K562 (cell line): ENCODE data around the gene TSPAN13. TPM values are rescaled to one million over a fixed set of nuclear protein-coding genes. Genes with fewer than 3 reads are reported as not detected.
A peak's percentile ranks its signal among the peaks of the same experiment; 100 is the strongest.

Source experiments
- BCL6 ChIP-seq: fragments of 250-450 bp; sonication (Bioruptor Pico); IDR thresholded peaks from 2 replicates; pipeline ENCODE4 v1.4.0; 2020
- CREB3 ChIP-seq: fragments of 450-650 bp; conservative IDR thresholded peaks from 2 replicates; pipeline ENCODE4 v1.6.1; 2016; ENCODE audit warnings: missing genetic modification characterization, low read depth, mild to moderate bottlenecking, missing compliant biosample characterization, moderate library complexity
- ELF4 ChIP-seq: fragments of 450-650 bp; formaldehyde crosslinking; IDR thresholded peaks from 2 replicates; pipeline ENCODE4 v1.4.0; 2022; ENCODE audit warnings: missing genetic modification characterization
- ETS1 ChIP-seq: conservative IDR thresholded peaks from 2 replicates; pipeline ENCODE4 v1.6.1; 2011; ENCODE audit warnings: low read depth, mild to moderate bottlenecking, low read length; ENCODE audit not compliant: control insufficient read depth
- FOXO4 ChIP-seq: fragments of 450-650 bp; formaldehyde crosslinking; IDR thresholded peaks from 2 replicates; pipeline ENCODE4 v1.4.0; 2020; ENCODE audit warnings: mild to moderate bottlenecking, moderate library complexity
- GMEB1 ChIP-seq: fragments of 250-450 bp; sonication (Bioruptor Pico); IDR thresholded peaks from 2 replicates; pipeline ENCODE4 v1.4.0; 2020; ENCODE audit warnings: mild to moderate bottlenecking
- JUN ChIP-seq, 2 experiments: sonication (generic) in 1 of 2; formaldehyde crosslinking in 1 of 2; IDR thresholded peaks; 2 replicates each; pipeline versions ENCODE4 v1.6.1 to v1.8.0; 2012 to 2022; ENCODE audit warnings: borderline replicate concordance in 2 of 2, mild to moderate bottlenecking in 2 of 2, improper control_type of control experiment in 1 of 2, low read depth in 1 of 2, low read length in 1 of 2, missing genetic modification reagents in 1 of 2
- MTA1 ChIP-seq: fragments of 450-650 bp; IDR thresholded peaks from 2 replicates; pipeline ENCODE4 v1.6.1; 2017; ENCODE audit warnings: borderline replicate concordance
- MYBL2 ChIP-seq, 2 experiments: fragments of 450-650 bp in 1 of 2; sonication (generic) in 1 of 2; formaldehyde crosslinking in 1 of 2; IDR thresholded peaks; 2 replicates each; pipeline versions ENCODE4 v1.6.1 to v1.8.1; 2017 to 2022; ENCODE audit warnings: borderline replicate concordance in 1 of 2, inconsistent platforms in 1 of 2, low read depth in 1 of 2, mild to moderate bottlenecking in 1 of 2, missing genetic modification reagents in 1 of 2, moderate library complexity in 1 of 2
- NCOA4 ChIP-seq: fragments of 450-650 bp; IDR thresholded peaks from 2 replicates; pipeline ENCODE4 v1.6.1; 2018; ENCODE audit warnings: mild to moderate bottlenecking; ENCODE audit not compliant: partially characterized antibody
- NCOA6 ChIP-seq: fragments of 450-650 bp; IDR thresholded peaks from 2 replicates; pipeline ENCODE4 v1.6.1; 2017; ENCODE audit warnings: mild to moderate bottlenecking
- PCBP2 ChIP-seq: fragments of 200-400 bp; formaldehyde crosslinking; IDR thresholded peaks from 2 replicates; pipeline ENCODE4 v1.6.1; 2018; ENCODE audit warnings: low read length, low read depth, mild to moderate bottlenecking, moderate library complexity; ENCODE audit not compliant: poor library complexity, severe bottlenecking
- PTTG1 ChIP-seq: fragments of 450-650 bp; IDR thresholded peaks from 2 replicates; pipeline ENCODE4 v1.6.1; 2016; ENCODE audit warnings: low read depth, mild to moderate bottlenecking, missing genetic modification characterization, missing compliant biosample characterization
- SMARCC2 ChIP-seq: fragments of 450-650 bp; IDR thresholded peaks from 2 replicates; pipeline ENCODE4 v1.6.1; 2017; ENCODE audit warnings: antibody characterized with exemption, moderate library complexity, mild to moderate bottlenecking, low read depth
- VEZF1 ChIP-seq: fragments of 200-800 bp; sonication (Bioruptor generic); IDR thresholded peaks from 2 replicates; pipeline ENCODE4 v1.6.1; 2017; ENCODE audit warnings: missing genetic modification characterization, missing compliant biosample characterization
- YBX1 ChIP-seq: fragments of 450-650 bp; IDR thresholded peaks from 2 replicates; pipeline ENCODE4 v1.7.1; 2016; ENCODE audit warnings: mild to moderate bottlenecking
- ZC3H8 ChIP-seq: fragments of 450-650 bp; IDR thresholded peaks from 2 replicates; pipeline ENCODE4 v1.6.1; 2017
- ZNF212 ChIP-seq: fragments of 450-650 bp; formaldehyde crosslinking; IDR thresholded peaks from 2 replicates; pipeline ENCODE4 v1.4.0; 2020; ENCODE audit warnings: mild to moderate bottlenecking
- ZNF507 ChIP-seq: conservative IDR thresholded peaks from 2 replicates; pipeline ENCODE4 v1.6.1; 2017; ENCODE audit warnings: missing genetic modification characterization, missing compliant biosample characterization
- ZNF551 ChIP-seq: fragments of 250-450 bp; sonication (Bioruptor Pico); IDR thresholded peaks from 2 replicates; pipeline ENCODE4 v1.5.0; 2021; ENCODE audit warnings: mild to moderate bottlenecking, moderate library complexity
- polyA plus RNA-seq, 8 experiments: library from polyadenylated mRNA; depleted of rRNA in 4 of 8; stranded (reverse) in 5 of 8; unstranded in 3 of 8; fragments of >200 nt; fragmentation: Nextera tagmentation in 2 of 8; fragmentation: Illumina TruSeq in 1 of 8; extraction: Ambion mirVana in 2 of 8; extraction: Trizol in 1 of 8; gene quantifications; 2 replicates each; pipeline versions ENCODE4 v1.2.1 to v1.2.3, GENCODE V29; 2011 to 2014; ENCODE audit warnings: inconsistent platforms in 1 of 8, missing spikeins in 1 of 8
- total RNA-seq, 7 experiments: library from RNA; depleted of rRNA in 6 of 7; stranded (reverse); fragments of >200 nt in 6 of 7; fragmentation: Illumina TruSeq in 2 of 7; extraction: Trizol in 2 of 7; gene quantifications; 2 replicates each; pipeline versions ENCODE4 v1.2.1 to v1.2.3, GENCODE V29; 2011 to 2021; ENCODE audit warnings: low replicate concordance in 1 of 7

The TSPAN13 gene
- total and polyA plus RNA-seq, 9 of the 15 experiments (the other 6 are each of a cell fraction or from before 2014, with no cell fraction given), result 7.8 to 46.3 (median 20.0) TPM

- TF ChIP-seq JUN (IDR thresholded peaks at IDR 0.05; ENCODE audit: borderline replicate concordance, low read depth, low read length) (no peak), JUN (CRISPR knock-in tag; IDR thresholded peaks at IDR 0.05; ENCODE audit: borderline replicate concordance) (no peak), YBX1 (no peak), MTA1 (peak; percentile 90), ETS1 (no peak), ELF4 (CRISPR knock-in tag) (no peak), GMEB1 (CRISPR knock-in tag) (no peak), BCL6 (CRISPR knock-in tag) (no peak), ZC3H8 (no peak), FOXO4 (CRISPR knock-in tag) (no peak), PCBP2 (no peak), NCOA4 (no peak), VEZF1 (CRISPR knock-in tag) (peak; percentile 78), ZNF507 (tag) (no peak), MYBL2 (IDR thresholded peaks at IDR 0.05; ENCODE audit: low read depth) (peak; percentile 71), MYBL2 (CRISPR knock-in tag; IDR thresholded peaks at IDR 0.05; ENCODE audit: borderline replicate concordance) (no peak), PTTG1 (tag) (no peak), NCOA6 (no peak), SMARCC2 (no peak), ZNF212 (CRISPR knock-in tag) (no peak), CREB3 (peak; percentile 84; the same call in 1 of the 2 replicates), ZNF551 (CRISPR knock-in tag) (no peak)
These were observed at the start of gene TSPAN13 (continued) for GRCh38 chr7:16753102-16753931.
